Measurements from ENCODE around the gene CTDSPL.

- TF ChIP-seq CTCF (CRISPR knock-in tag; IDR thresholded peaks at IDR 0.05) (no peak), FOXP1 (IDR thresholded peaks at IDR 0.05) (no peak), FOXP1 (CRISPR knock-in tag; IDR thresholded peaks at IDR 0.05) (no peak), REST (IDR thresholded peaks at IDR 0.05; ENCODE audit: borderline replicate concordance in 1 of 2, low read depth in 1 of 2, low read length in 2 of 2) (no peak), NBN (conservative IDR thresholded peaks at IDR 0.05) (no peak), EP300 (IDR thresholded peaks at IDR 0.05; ENCODE audit: low read depth in 2 of 2, low read length in 2 of 2) (no peak), EP300 (CRISPR knock-in tag; IDR thresholded peaks at IDR 0.05; ENCODE audit: borderline replicate concordance) (no peak), MZF1 (CRISPR knock-in tag; IDR thresholded peaks at IDR 0.05; ENCODE audit: borderline replicate concordance) (no peak), EED (CRISPR knock-in tag; IDR thresholded peaks at IDR 0.05) (no peak), ZNF543 (CRISPR knock-in tag; IDR thresholded peaks at IDR 0.05) (no peak)
Measured at GRCh38 chr3:38029400-38030125, 167.9 kb downstream of the CTDSPL start, which contains the start of gene PLCD1.

Data from HepG2 (cell line).